KOPT-K1 (cell line): Measurements from ENCODE around the gene ZSCAN26.

Experiments
- H3K27ac ChIP-seq: fragments of 200-600 bp; sonication (generic); 2 replicates; pipeline ENCODE4 v1.5.1; 2016; ENCODE audit warnings: antibody characterized with exemption, mild to moderate bottlenecking, low read depth, low read length; ENCODE audit not compliant: poor library complexity, severe bottlenecking
- H3K36me3 ChIP-seq: fragments of 200-600 bp; sonication (generic); 2 replicates; pipeline ENCODE4 v1.5.1; 2017; ENCODE audit warnings: antibody characterized with exemption, mild to moderate bottlenecking, low read length, moderate library complexity; ENCODE audit not compliant: insufficient read depth
- H3K9me3 ChIP-seq: fragments of 200-600 bp; sonication (generic); 2 replicates; pipeline ENCODE4 v1.5.1; 2017; ENCODE audit warnings: antibody characterized with exemption, low read length, mild to moderate bottlenecking; ENCODE audit not compliant: insufficient read depth, poor library complexity, severe bottlenecking

ZSCAN26 gene

GRCh38 chr6:28245206-28245941, 21.6 kb upstream of the ZSCAN26 start:
- H3K27ac ChIP-seq = no peak overlapping the region
- no peaks in the 10 kb centered on the region for H3K9me3 ChIP-seq
- H3K36me3 ChIP-seq = peaks cover 60% of the 10 kb centered on the region

GRCh38 chr6:28248916-28249315, 18.0 kb upstream of the ZSCAN26 start:
- Histone ChIP-seq H3K36me3 (peaks cover 56% of the 10 kb centered on the region), H3K27ac (no peak overlapping the region), H3K9me3 (no peaks in the 10 kb centered on the region)

- Histone ChIP-seq H3K27ac (no peak overlapping the region), H3K36me3 (peaks cover 38% of the 10 kb centered on the region), H3K9me3 (no peaks in the 10 kb centered on the region)
Observed at GRCh38 chr6:28250747-28251146, 16.2 kb upstream of the ZSCAN26 start.

GRCh38 chr6:28251661-28252008, 15.3 kb upstream of the ZSCAN26 start:
- Histone ChIP-seq H3K27ac (peak overlapping the region; percentile 70), H3K36me3 (peaks cover 29% of the 10 kb centered on the region)

GRCh38 chr6:28252009-28252975, 14.7 kb upstream of the ZSCAN26 start, which contains the start of gene ZKSCAN4:
ZKSCAN4 (minus strand) TSS chr6:28252269; CDS start chr6:28251980, 289 bp downstream.
- Histone ChIP-seq H3K36me3 (peaks cover 22% of the 10 kb centered on the region), H3K27ac (peak within 1 kb of the TSS; percentile 70), H3K9me3 (no peaks in the 10 kb centered on the region)

More at GRCh38 chr6:28251661-28252008, 15.3 kb upstream of the ZSCAN26 start:
- no peaks in the 10 kb centered on the region for H3K9me3 ChIP-seq

GRCh38 chr6:28254121-28254519, 12.8 kb upstream of the ZSCAN26 start:
- no peaks in the 10 kb centered on the region for H3K9me3 ChIP-seq
- 0 out of 2 replicates have a peak, but pooled peaks cover 5% of the 10 kb centered on the region for H3K36me3 ChIP-seq

GRCh38 chr6:28257042-28257441, 9.9 kb upstream of the ZSCAN26 start:
- no peaks in the 10 kb centered on the region for H3K36me3 ChIP-seq
- no peaks in the 10 kb centered on the region for H3K9me3 ChIP-seq
- no peak overlapping the region for H3K27ac ChIP-seq

More at GRCh38 chr6:28254121-28254519, 12.8 kb upstream of the ZSCAN26 start:
- H3K27ac ChIP-seq = no peak overlapping the region

GRCh38 chr6:28258877-28259777, 7.8 kb upstream of the ZSCAN26 start, which contains the start of gene NKAPL:
NKAPL (plus strand) TSS chr6:28259297; CDS start chr6:28259372, 75 bp downstream.
- Histone ChIP-seq H3K36me3 (no peaks in the 10 kb centered on the region), H3K27ac (no peak within 1 kb of the TSS), H3K9me3 (no peaks in the 10 kb centered on the region)

GRCh38 chr6:28263922-28264321, 3.0 kb upstream of the ZSCAN26 start:
- Histone ChIP-seq H3K36me3 (no peaks in the 10 kb centered on the region), H3K27ac (no peak overlapping the region)

GRCh38 chr6:28264834-28265401, 2.0 kb upstream of the ZSCAN26 start:
- Histone ChIP-seq H3K36me3 (no peaks in the 10 kb centered on the region), H3K9me3 (no peaks in the 10 kb centered on the region), H3K27ac (no peak overlapping the region)

More at GRCh38 chr6:28263922-28264321, 3.0 kb upstream of the ZSCAN26 start:
- no peaks in the 10 kb centered on the region for H3K9me3 ChIP-seq

- Histone ChIP-seq H3K36me3 (no peaks in the 10 kb centered on the region), H3K9me3 (no peaks in the 10 kb centered on the region), H3K27ac (peak overlapping the region; percentile 77)
Observed at GRCh38 chr6:28266563-28266961, 381 bp upstream of the ZSCAN26 start.

GRCh38 chr6:28267695-28268059, 734 bp downstream of the ZSCAN26 start:
- H3K9me3 ChIP-seq = no peaks in the 10 kb centered on the region
- peaks cover 9% of the 10 kb centered on the region for H3K36me3 ChIP-seq
- peak overlapping the region; percentile 77 for H3K27ac ChIP-seq

GRCh38 chr6:28269492-28269891, 2.5 kb downstream of the ZSCAN26 start:
- no peak overlapping the region for H3K27ac ChIP-seq
- H3K9me3 ChIP-seq = no peaks in the 10 kb centered on the region
- peaks cover 26% of the 10 kb centered on the region for H3K36me3 ChIP-seq

- Histone ChIP-seq H3K9me3 (no peaks in the 10 kb centered on the region), H3K27ac (peak overlapping the region; percentile 41), H3K36me3 (peaks cover 53% of the 10 kb centered on the region)
Observed at GRCh38 chr6:28274888-28275287, 7.9 kb downstream of the ZSCAN26 start.
